ENCODE results near the gene FZD7.

The FZD7 gene

GRCh38 chr2:202069170-202070067 is 35.8 kb downstream of the FZD7 start:
- DNase-seq = no peak

GRCh38 chr2:202071107-202071506 is 37.5 kb downstream of the FZD7 start:
- DNase-seq = no peak

GRCh38 chr2:202072226-202072625 is 38.6 kb downstream of the FZD7 start:
- DNase-seq = no peak

GRCh38 chr2:202072737-202073401 is 39.2 kb downstream of the FZD7 start, which contains the start of gene KIAA2012:
TSS of gene KIAA2012 (plus strand) at chr2:202073255. CDS start at chr2:202073628, 373 bp downstream.
- DNase-seq = no peak

- no peak for DNase-seq
Measured at GRCh38 chr2:202074324-202074723, 40.7 kb downstream of the FZD7 start.

- DNase-seq = no peak
Measured at GRCh38 chr2:202079310-202079709, 45.7 kb downstream of the FZD7 start.

- DNase-seq = no peak
Measured at GRCh38 chr2:202084265-202084664, 50.6 kb downstream of the FZD7 start.

Data from NK-92 treated with Interleukin-12 subunit alpha and Interleukin-12 subunit beta, amount 100 ng/mL, for 24 hours (cell line).